Stomach (tissue), 9 donors: ENCODE measurements around the gene SLC35A4. TPM values are rescaled to one million over a fixed set of nuclear protein-coding genes. Genes with fewer than 3 reads are reported as not detected.

Experiments
- DNase-seq, 2 donors: peaks; one replicate each; pipeline versions ENCODE4 v3.0.0 to v3.0.0-alpha.2; 2013 to 2019
- H3K27ac ChIP-seq, 5 donors: fragments of 200-600 bp in 4 of 5; sonication (generic) in 4 of 5; one replicate each; pipeline ENCODE4 v1.5.1; 2013 to 2019; ENCODE audit warnings: mild to moderate bottlenecking in 1 of 5, moderate library complexity in 1 of 5
- H3K27me3 ChIP-seq, 3 donors: fragments of 200-600 bp; sonication (generic); one replicate each; pipeline ENCODE4 v1.5.1; 2017 to 2019; ENCODE audit warnings: mixed run types in 1 of 3
- H3K36me3 ChIP-seq, 4 donors: fragments of 200-600 bp; sonication (generic); 1 replicate in 3 of 4; 2 replicates in 1 of 4; pipeline ENCODE4 v1.5.1; 2016 to 2019
- H3K4me1 ChIP-seq, 4 donors: fragments of 200-600 bp; sonication (generic); one replicate each; pipeline ENCODE4 v1.5.1; 2016 to 2019
- H3K4me3 ChIP-seq, 4 donors: fragments of 200-600 bp; sonication (generic) in 3 of 4; one replicate each; pipeline ENCODE4 v1.5.1; 2016 to 2019; ENCODE audit warnings: mild to moderate bottlenecking in 1 of 4
- H3K9me3 ChIP-seq, 4 donors: fragments of 200-600 bp; sonication (generic); one replicate each; pipeline ENCODE4 v1.5.1; 2016 to 2019
- CTCF ChIP-seq, 7 experiments: fragments of 450-650 bp in 4 of 7; fragments of 200-600 bp in 3 of 7; sonication (generic) in 3 of 7; IDR thresholded peaks; one replicate each; pipeline ENCODE4 v1.5.1; 2016 to 2019; ENCODE audit warnings: antibody characterized with exemption in 7 of 7, control low read depth in 2 of 7, mild to moderate bottlenecking in 1 of 7
- EP300 ChIP-seq: sonication (generic); formaldehyde crosslinking; IDR thresholded peaks from one replicate; pipeline ENCODE4 v1.6.1; 2017; ENCODE audit warnings: antibody characterized with exemption
- POLR2A ChIP-seq, 4 donors: fragments of 450-650 bp; IDR thresholded peaks; one replicate each; pipeline ENCODE4 v1.6.1; 2016; ENCODE audit warnings: antibody characterized with exemption in 4 of 4, control low read depth in 2 of 4, mild to moderate bottlenecking in 1 of 4, moderate library complexity in 1 of 4
- POLR2AphosphoS5 ChIP-seq, 3 donors: sonication (generic); formaldehyde crosslinking; IDR thresholded peaks; one replicate each; pipeline ENCODE4 v1.6.1; 2016; ENCODE audit warnings: antibody characterized with exemption in 3 of 3
- WGBS, 5 donors: extraction: QIAGEN DNeasy Blood & Tissue Kit in 3 of 5; methylation state at CpG; one replicate each; pipeline versions ENCODE4 v1.1.5 to v1.1.7; 2013 to 2018; 5-methylcytosine and 5-hydroxymethylcytosine counted together
- intact Hi-C: fragments of 100-400 bp; cut with DNase I; formaldehyde crosslinking; loops from one replicate; pipeline ENCODE4 v1.15.1; 2023; ENCODE audit warnings: low total_unique reads
- polyA plus RNA-seq, 3 donors: library from polyadenylated mRNA; stranded (reverse); fragments of 200-250 nt; gene quantifications; one replicate each; pipeline ENCODE4 v1.2.3, GENCODE V29; 2013
- small RNA-seq, 4 donors: library from RNA; depleted of rRNA; stranded (forward); fragments of <200 nt; gene quantifications; one replicate each; pipeline ENCODE3, GENCODE V24; 2016
- total RNA-seq, 5 donors: library from RNA; depleted of rRNA; stranded (reverse); fragments of >200 nt; gene quantifications; one replicate each; pipeline versions ENCODE4 v1.1.0 to v1.2.3, GENCODE V29; 2014 to 2016
- donor health status: healthy with polysubstance abuse.
- donor health status: Bipolar disorder and iron deficiency.
- donor health status: healthy.

SLC35A4 gene
- total and polyA plus RNA-seq, 8 donors = 11.4 to 62.0 (median 42.4) TPM

GRCh38 chr5:140609126-140609525 is 44.5 kb downstream of the SLC35A4 start:
- intact Hi-C loops = no loop called here
- peak in 1 of 2 donors; percentile 27 for DNase-seq
- WGBS, 5 donors = 42 to 70% (median 52%) methylated on average over 4 of the region's 4 CpGs
- no peak for TF ChIP-seq POLR2A (IDR thresholded peaks at IDR 0.05)
- peak in 1 of 3 donors; percentile 8 for TF ChIP-seq POLR2AphosphoS5 (IDR thresholded peaks at IDR 0.05)
- TF ChIP-seq CTCF (IDR thresholded peaks at IDR 0.05) = no peak
- no peaks in the 10 kb centered on the region for H3K27me3 ChIP-seq
- H3K27ac ChIP-seq = peak overlapping the region in 2 of 5 donors; percentile 48 to 57
- H3K4me1 ChIP-seq = peaks cover 0 to 26% (median 3%) of the 10 kb centered on the region in 4 donors
- no peaks in the 10 kb centered on the region for H3K36me3 ChIP-seq
- H3K9me3 ChIP-seq = no peaks in the 10 kb centered on the region
- H3K4me3 ChIP-seq = no peak overlapping the region

GRCh38 chr5:140611020-140611521 is 46.4 kb downstream of the SLC35A4 start:
- 55 to 92% (median 67%) methylated on average over 2 of the region's 2 CpGs for WGBS, 5 donors
- Histone ChIP-seq H3K27ac (peak overlapping the region in 4 of 5 donors; percentile 25 to 67 (median 45)), H3K36me3 (no peaks in the 10 kb centered on the region), H3K9me3 (no peaks in the 10 kb centered on the region), H3K27me3 (no peaks in the 10 kb centered on the region), H3K4me1 (peaks cover 0 to 26% (median 3%) of the 10 kb centered on the region in 4 donors), H3K4me3 (no peak overlapping the region)
- TF ChIP-seq POLR2A (IDR thresholded peaks at IDR 0.05) = no peak
- no peak for TF ChIP-seq CTCF (IDR thresholded peaks at IDR 0.05)
- TF ChIP-seq POLR2AphosphoS5 (IDR thresholded peaks at IDR 0.05) = no peak
- no peak for TF ChIP-seq EP300
- DNase-seq = no peak
- intact Hi-C loops = no loop called here

Small RNA genes lying within 50 kb of the gene (small RNA-seq; reads per million reads assigned to genes)
- 0 reads per million in 4 donors for gene RF00279
- 0 reads per million in 4 donors for gene RF00443

Other genes with a start within 250 kb of the SLC35A4 start
- gene HBEGF, start 218.2 kb upstream of the SLC35A4 start, total RNA-seq = 10 to 100 TPM in 3 of 5 donors, 1 to 10 TPM in 2; 1.2 to 39.8 (median 27.7) TPM
- 10 to 100 TPM in 2 of 3 donors, 1 to 10 TPM in 1; 8.5 to 15.0 (median 11.8) TPM for gene HBEGF, start 218.2 kb upstream of the SLC35A4 start, polyA plus RNA-seq
- gene SLC4A9, start 204.6 kb upstream of the SLC35A4 start, total RNA-seq = not detected
- gene SLC4A9, start 204.6 kb upstream of the SLC35A4 start, polyA plus RNA-seq = under 1 TPM in 1 of 3 donors, not detected in 2; 0.30 TPM
- gene ANKHD1, start 163.0 kb upstream of the SLC35A4 start, total RNA-seq = 100 to 1,000 TPM in 4 of 5 donors, 10 to 100 TPM in 1; 99.6 to 249 (median 175) TPM
- 10 to 100 TPM; 22.0 to 99.4 (median 37.6) TPM for gene ANKHD1, start 163.0 kb upstream of the SLC35A4 start, polyA plus RNA-seq
- gene EIF4EBP3, start 17.2 kb upstream of the SLC35A4 start, total RNA-seq = 10 to 100 TPM in 1 of 5 donors, 1 to 10 TPM in 4; 2.7 to 15.1 (median 8.1) TPM
- gene EIF4EBP3, start 17.2 kb upstream of the SLC35A4 start, polyA plus RNA-seq = 10 to 100 TPM; 66.1 to 90.9 (median 80.2) TPM
- 10 to 100 TPM in 3 of 5 donors, 1 to 10 TPM in 1, not detected in 1; 1.8 to 26.8 (median 22.9) TPM for gene SRA1, start 7.4 kb upstream of the SLC35A4 start, total RNA-seq
- 10 to 100 TPM; 37.7 to 51.0 (median 39.7) TPM for gene SRA1, start 7.4 kb upstream of the SLC35A4 start, polyA plus RNA-seq
- gene APBB3, start 230 bp upstream of the SLC35A4 start, total RNA-seq = 10 to 100 TPM in 3 of 5 donors, 1 to 10 TPM in 2; 5.4 to 40.8 (median 22.4) TPM
- 10 to 100 TPM in 2 of 3 donors, 1 to 10 TPM in 1; 9.8 to 29.8 (median 11.0) TPM for gene APBB3, start 230 bp upstream of the SLC35A4 start, polyA plus RNA-seq
- 10 to 100 TPM in 4 of 5 donors, 1 to 10 TPM in 1; 8.5 to 99.8 (median 23.9) TPM for gene CD14, start 68.3 kb downstream of the SLC35A4 start, total RNA-seq
- gene CD14, start 68.3 kb downstream of the SLC35A4 start, polyA plus RNA-seq = 10 to 100 TPM; 17.0 to 45.6 (median 35.0) TPM
- 10 to 100 TPM in 2 of 5 donors, 1 to 10 TPM in 3; 4.0 to 40.8 (median 7.0) TPM for gene TMCO6, start 74.6 kb downstream of the SLC35A4 start, total RNA-seq
- 10 to 100 TPM in 1 of 3 donors, 1 to 10 TPM in 2; 6.8 to 15.5 (median 7.9) TPM for gene TMCO6, start 74.6 kb downstream of the SLC35A4 start, polyA plus RNA-seq
- gene NDUFA2, start 82.8 kb downstream of the SLC35A4 start, total RNA-seq = 100 to 1,000 TPM in 1 of 5 donors, 10 to 100 TPM in 4; 28.6 to 171 (median 42.3) TPM
- 100 to 1,000 TPM; 266 to 271 (median 271) TPM for gene NDUFA2, start 82.8 kb downstream of the SLC35A4 start, polyA plus RNA-seq
- 100 to 1,000 TPM in 1 of 5 donors, 10 to 100 TPM in 4; 69.4 to 155 (median 73.3) TPM for gene IK, start 83.0 kb downstream of the SLC35A4 start, total RNA-seq
- 10 to 100 TPM; 53.1 to 68.7 (median 61.4) TPM for gene IK, start 83.0 kb downstream of the SLC35A4 start, polyA plus RNA-seq
- gene WDR55, start 100.1 kb downstream of the SLC35A4 start, total RNA-seq = 10 to 100 TPM; 20.7 to 51.0 (median 31.0) TPM
- gene WDR55, start 100.1 kb downstream of the SLC35A4 start, polyA plus RNA-seq = 10 to 100 TPM; 13.8 to 19.6 (median 17.8) TPM
- gene DND1, start 108.7 kb downstream of the SLC35A4 start, total RNA-seq = 1 to 10 TPM in 2 of 5 donors, not detected in 3; 1.4 to 6.4 TPM
- gene DND1, start 108.7 kb downstream of the SLC35A4 start, polyA plus RNA-seq = 1 to 10 TPM in 1 of 3 donors, under 1 TPM in 1, not detected in 1; 0.50 to 1.5 TPM
- gene HARS1, start 126.5 kb downstream of the SLC35A4 start, total RNA-seq = 100 to 1,000 TPM in 1 of 5 donors, 10 to 100 TPM in 4; 22.9 to 117 (median 50.3) TPM
- 10 to 100 TPM; 46.1 to 53.4 (median 51.3) TPM for gene HARS1, start 126.5 kb downstream of the SLC35A4 start, polyA plus RNA-seq
- gene HARS2, start 126.6 kb downstream of the SLC35A4 start, total RNA-seq = 100 to 1,000 TPM in 1 of 5 donors, 10 to 100 TPM in 4; 37.5 to 155 (median 58.5) TPM
- 10 to 100 TPM; 13.1 to 17.9 (median 17.4) TPM for gene HARS2, start 126.6 kb downstream of the SLC35A4 start, polyA plus RNA-seq
- gene ZMAT2, start 135.6 kb downstream of the SLC35A4 start, total RNA-seq = 100 to 1,000 TPM in 1 of 5 donors, 10 to 100 TPM in 4; 30.7 to 143 (median 44.8) TPM
- 10 to 100 TPM; 48.9 to 90.6 (median 58.2) TPM for gene ZMAT2, start 135.6 kb downstream of the SLC35A4 start, polyA plus RNA-seq
- under 1 TPM in 1 of 5 donors, not detected in 4; 0.37 TPM for gene PCDHA1, start 221.3 kb downstream of the SLC35A4 start, total RNA-seq
- gene PCDHA1, start 221.3 kb downstream of the SLC35A4 start, polyA plus RNA-seq = not detected
- gene PCDHA2, start 230.0 kb downstream of the SLC35A4 start, total RNA-seq = 1 to 10 TPM in 1 of 5 donors, under 1 TPM in 1, not detected in 3; 0.55 to 1.7 TPM
- gene PCDHA2, start 230.0 kb downstream of the SLC35A4 start, polyA plus RNA-seq = not detected
- 1 to 10 TPM in 1 of 5 donors, under 1 TPM in 2, not detected in 2; under 0.01 to 1.2 (median 0.55) TPM for gene PCDHA3, start 236.2 kb downstream of the SLC35A4 start, total RNA-seq
- under 1 TPM in 2 of 3 donors, not detected in 1; 0.06 to 0.08 TPM for gene PCDHA3, start 236.2 kb downstream of the SLC35A4 start, polyA plus RNA-seq
- 1 to 10 TPM in 4 of 5 donors, not detected in 1; 1.0 to 2.6 (median 1.5) TPM for gene PCDHA4, start 242.2 kb downstream of the SLC35A4 start, total RNA-seq
- under 1 TPM in 2 of 3 donors, not detected in 1; 0.08 to 0.25 TPM for gene PCDHA4, start 242.2 kb downstream of the SLC35A4 start, polyA plus RNA-seq